K562 (cell line): ENCODE measurements around the gene FOXO3. TPM values are rescaled to one million over a fixed set of nuclear protein-coding genes. Genes with fewer than 3 reads are reported as not detected.

Experiments used
- ARID1B ChIP-seq: fragments of 450-650 bp; IDR thresholded peaks from 2 replicates; pipeline ENCODE4 v1.6.1; 2016; ENCODE audit warnings: antibody characterized with exemption, mild to moderate bottlenecking, inconsistent platforms
- ATF1 ChIP-seq, 2 experiments: fragments of 450-650 bp in 1 of 2; IDR thresholded peaks; 2 replicates each; pipeline ENCODE4 v1.6.1; 2016; ENCODE audit warnings: missing compliant biosample characterization in 1 of 2, missing genetic modification characterization in 1 of 2
- CBFA2T2 ChIP-seq: fragments of 450-650 bp; conservative IDR thresholded peaks from 2 replicates; pipeline ENCODE4 v1.6.1; 2017; ENCODE audit warnings: mild to moderate bottlenecking
- CREB1 ChIP-seq, 2 experiments: sonication (generic) in 1 of 2; formaldehyde crosslinking in 1 of 2; IDR thresholded peaks; 2 replicates each; pipeline versions ENCODE4 v1.6.1 to v1.8.0; 2012 to 2022; ENCODE audit warnings: inconsistent platforms in 1 of 2, mild to moderate bottlenecking in 1 of 2, missing genetic modification reagents in 1 of 2, moderate library complexity in 1 of 2
- CTCFL ChIP-seq: IDR thresholded peaks from 2 replicates; pipeline ENCODE4 v1.6.1; 2011; ENCODE audit warnings: borderline replicate concordance, low read depth, mild to moderate bottlenecking, moderate library complexity, low read length; ENCODE audit not compliant: insufficient read depth, poor library complexity, severe bottlenecking
- DPF2 ChIP-seq: fragments of 450-650 bp; IDR thresholded peaks from 2 replicates; pipeline ENCODE4 v1.6.1; 2016
- EWSR1 ChIP-seq: fragments of 450-650 bp; IDR thresholded peaks from 2 replicates; pipeline ENCODE4 v1.6.1; 2018; ENCODE audit warnings: borderline replicate concordance, mild to moderate bottlenecking, low read depth, moderate library complexity; ENCODE audit not compliant: partially characterized antibody
- FOXJ3 ChIP-seq: sonication (generic); formaldehyde crosslinking; IDR thresholded peaks from 2 replicates; pipeline ENCODE4 v1.4.0; 2020; ENCODE audit warnings: mild to moderate bottlenecking, missing genetic modification reagents
- GATA2 ChIP-seq: sonication (generic); formaldehyde crosslinking; IDR thresholded peaks from 2 replicates; pipeline ENCODE4 v1.4.0; 2020; ENCODE audit warnings: mild to moderate bottlenecking, missing genetic modification reagents
- HMGXB4 ChIP-seq: sonication (generic); formaldehyde crosslinking; IDR thresholded peaks from 2 replicates; pipeline ENCODE4 v1.8.1; 2023; ENCODE audit warnings: mild to moderate bottlenecking, missing genetic modification reagents
- HOXB6 ChIP-seq: fragments of 250-450 bp; sonication (Bioruptor Pico); IDR thresholded peaks from 2 replicates; pipeline ENCODE4 v1.5.1; 2022; ENCODE audit warnings: mild to moderate bottlenecking, borderline replicate concordance
- L3MBTL2 ChIP-seq: fragments of 450-650 bp; IDR thresholded peaks from 2 replicates; pipeline ENCODE4 v1.6.1; 2016; ENCODE audit warnings: mild to moderate bottlenecking, moderate library complexity
- MEIS2 ChIP-seq: fragments of 450-650 bp; IDR thresholded peaks from 2 replicates; pipeline ENCODE4 v1.6.1; 2014; ENCODE audit warnings: mild to moderate bottlenecking; ENCODE audit not compliant: partially characterized antibody
- NR2C1 ChIP-seq, 2 experiments: fragments of 450-650 bp; IDR thresholded peaks; 2 replicates each; pipeline ENCODE4 v1.6.1; 2017; ENCODE audit warnings: mild to moderate bottlenecking in 2 of 2, antibody characterized with exemption in 1 of 2, inconsistent platforms in 1 of 2, missing compliant biosample characterization in 1 of 2, missing genetic modification characterization in 1 of 2
- USF2 ChIP-seq: sonication (generic); formaldehyde crosslinking; IDR thresholded peaks from 2 replicates; pipeline ENCODE4 v1.5.0; 2020; ENCODE audit warnings: missing genetic modification reagents
- ZBTB11 ChIP-seq, 3 experiments: fragments of 200-800 bp in 1 of 3; fragments of 250-450 bp in 1 of 3; fragments of 450-650 bp in 1 of 3; sonication (Bioruptor Pico) in 1 of 3; sonication (Bioruptor generic) in 1 of 3; formaldehyde crosslinking in 1 of 3; IDR thresholded peaks; 2 replicates each; pipeline versions ENCODE4 v1.6.1 to v1.8.0; 2016 to 2022; ENCODE audit warnings: mild to moderate bottlenecking in 2 of 3, missing genetic modification characterization in 2 of 3, missing compliant biosample characterization in 1 of 3, moderate library complexity in 1 of 3
- ZNF175 ChIP-seq: fragments of 200-800 bp; sonication (Bioruptor generic); IDR thresholded peaks from 2 replicates; pipeline ENCODE4 v1.6.1; 2016; ENCODE audit warnings: low read depth, mild to moderate bottlenecking, missing genetic modification characterization, missing compliant biosample characterization
- ZNF274 ChIP-seq: IDR thresholded peaks from 2 replicates; pipeline ENCODE4 v1.6.1; 2011; ENCODE audit warnings: low read depth, mild to moderate bottlenecking, low read length, moderate library complexity, borderline replicate concordance
- ZNF384 ChIP-seq: IDR thresholded peaks from 2 replicates; pipeline ENCODE4 v1.6.1; 2012; ENCODE audit warnings: low read depth, low read length, improper control_type of control experiment
- polyA plus RNA-seq, 8 experiments: library from polyadenylated mRNA; depleted of rRNA in 4 of 8; stranded (reverse) in 5 of 8; unstranded in 3 of 8; fragments of >200 nt; fragmentation: Nextera tagmentation in 2 of 8; fragmentation: Illumina TruSeq in 1 of 8; extraction: Ambion mirVana in 2 of 8; extraction: Trizol in 1 of 8; gene quantifications; 2 replicates each; pipeline versions ENCODE4 v1.2.1 to v1.2.3, GENCODE V29; 2011 to 2014; ENCODE audit warnings: inconsistent platforms in 1 of 8, missing spikeins in 1 of 8
- total RNA-seq, 7 experiments: library from RNA; depleted of rRNA in 6 of 7; stranded (reverse); fragments of >200 nt in 6 of 7; fragmentation: Illumina TruSeq in 2 of 7; extraction: Trizol in 2 of 7; gene quantifications; 2 replicates each; pipeline versions ENCODE4 v1.2.1 to v1.2.3, GENCODE V29; 2011 to 2021; ENCODE audit warnings: low replicate concordance in 1 of 7

Gene FOXO3
- total and polyA plus RNA-seq, 9 of the 15 experiments (the other 6 are each of a cell fraction or from before 2014, with no cell fraction given) = 3.0 to 14.6 (median 6.0) TPM

- TF ChIP-seq USF2 (CRISPR knock-in tag) = peak; percentile 34; the same call in 1 of the 2 replicates
- TF ChIP-seq CTCFL = no peak
- TF ChIP-seq GATA2 = no peak
- no peak for TF ChIP-seq HOXB6 (CRISPR knock-in tag)
- peak; percentile 72 for TF ChIP-seq MEIS2
- TF ChIP-seq ZNF384 = no peak
- no peak for TF ChIP-seq FOXJ3 (CRISPR knock-in tag)
- no peak for TF ChIP-seq CBFA2T2
- TF ChIP-seq EWSR1 = no peak
- TF ChIP-seq ATF1 (CRISPR knock-in tag; IDR thresholded peaks at IDR 0.05) = no peak
- TF ChIP-seq ATF1 (tag; IDR thresholded peaks at IDR 0.05) = peak; percentile 46
- no peak for TF ChIP-seq L3MBTL2
- TF ChIP-seq NR2C1 (IDR thresholded peaks at IDR 0.05) = no peak
- no peak for TF ChIP-seq NR2C1 (tag; IDR thresholded peaks at IDR 0.05)
- TF ChIP-seq ZNF175 (CRISPR knock-in tag) = no peak
- TF ChIP-seq ZBTB11 (CRISPR knock-in tag; IDR thresholded peaks at IDR 0.05) = no peak
- TF ChIP-seq DPF2 = 0 out of 2 replicates have a peak, but pooled peaks have one; percentile 26
- no peak; the same call in 1 of the 2 replicates for TF ChIP-seq ARID1B
- TF ChIP-seq CREB1 (IDR thresholded peaks at IDR 0.05) = peak; percentile 18; the same call in 1 of the 2 replicates
- TF ChIP-seq CREB1 (CRISPR knock-in tag; IDR thresholded peaks at IDR 0.05) = no peak
- TF ChIP-seq HMGXB4 = no peak
- TF ChIP-seq ZNF274 = no peak
These were observed 100.7 kb downstream of the FOXO3 start (continued) for GRCh38 chr6:108661430-108661829.
